Measurements from ENCODE around the gene NAGS.
A peak's percentile ranks its signal among the peaks of the same experiment; 100 is the strongest.
"Not testable (repeated sequence)": the region's sequence is repeated elsewhere in the genome, so short reads cannot be mapped to it uniquely, and the experiment has no call there.

NAGS gene

GRCh38 chr17:43984521-43984920, 19.9 kb upstream of the NAGS start:
- DNase-seq: no peak

- DNase-seq: no peak
These were observed 18.0 kb upstream of the NAGS start for GRCh38 chr17:43986225-43986981.

- DNase-seq: no peak
These were observed 17.0 kb upstream of the NAGS start for GRCh38 chr17:43987131-43988021.

DNA sequence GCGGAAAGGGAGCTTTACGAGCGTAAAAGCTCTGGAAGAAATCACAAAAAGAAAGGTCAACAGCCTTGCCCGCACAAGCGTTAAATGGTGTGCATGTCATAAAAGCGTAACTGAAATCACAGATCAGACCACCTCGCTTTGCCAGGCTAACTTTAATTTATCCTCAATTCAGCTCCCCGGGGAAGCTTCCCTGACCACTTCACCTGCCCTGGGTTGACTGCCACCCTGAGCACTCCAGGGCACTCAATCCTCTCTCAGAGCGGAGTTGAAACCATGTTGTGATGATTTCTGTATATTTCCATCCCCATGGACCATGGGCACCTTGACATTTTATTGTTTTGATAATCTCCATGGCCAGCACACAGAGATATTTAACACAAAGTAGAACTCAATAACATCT, 16.1 kb upstream of the NAGS start:
- DNase-seq: no peak

GRCh38 chr17:43992641-43993040, 11.8 kb upstream of the NAGS start:
- no peak for DNase-seq

GRCh38 chr17:43994272-43995149, 9.9 kb upstream of the NAGS start:
- DNase-seq: no peak

DNA sequence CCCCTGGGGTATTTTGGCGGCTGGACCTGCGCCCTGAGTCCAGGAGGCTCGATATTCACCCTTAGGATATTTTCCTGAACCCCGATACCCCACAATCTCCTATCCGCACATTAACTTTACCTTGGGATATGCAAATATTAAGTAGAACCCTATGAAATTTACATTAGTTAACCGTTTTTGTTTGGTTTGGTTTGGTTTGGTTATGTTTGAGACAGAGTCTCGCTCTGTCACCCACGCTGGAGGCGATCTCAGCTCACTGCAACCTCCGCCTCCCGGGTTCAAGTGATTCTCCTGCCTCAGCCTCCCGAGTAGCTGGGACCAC, 9.3 kb upstream of the NAGS start:
- no peak for DNase-seq

DNA sequence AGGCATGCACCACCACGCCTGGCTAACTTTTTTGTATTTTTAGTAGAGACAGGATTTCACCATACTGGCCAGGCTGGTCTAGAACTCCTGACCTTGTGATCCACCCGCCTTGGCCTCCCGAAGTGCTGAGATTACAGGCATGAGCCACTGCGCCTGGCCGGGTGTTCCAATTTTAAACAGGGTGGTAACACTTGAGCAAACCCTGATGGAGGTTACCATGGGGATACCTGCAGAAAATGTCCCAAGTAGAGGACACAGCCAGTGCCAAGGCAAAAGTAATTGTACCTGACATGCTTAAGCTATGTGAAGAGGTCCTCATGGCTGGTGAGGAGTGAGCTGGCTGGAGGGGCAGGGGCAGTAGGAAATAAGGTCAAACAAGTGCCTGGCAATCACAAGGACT, 7.2 kb upstream of the NAGS start:
- not testable (repeated sequence) for DNase-seq

DNA sequence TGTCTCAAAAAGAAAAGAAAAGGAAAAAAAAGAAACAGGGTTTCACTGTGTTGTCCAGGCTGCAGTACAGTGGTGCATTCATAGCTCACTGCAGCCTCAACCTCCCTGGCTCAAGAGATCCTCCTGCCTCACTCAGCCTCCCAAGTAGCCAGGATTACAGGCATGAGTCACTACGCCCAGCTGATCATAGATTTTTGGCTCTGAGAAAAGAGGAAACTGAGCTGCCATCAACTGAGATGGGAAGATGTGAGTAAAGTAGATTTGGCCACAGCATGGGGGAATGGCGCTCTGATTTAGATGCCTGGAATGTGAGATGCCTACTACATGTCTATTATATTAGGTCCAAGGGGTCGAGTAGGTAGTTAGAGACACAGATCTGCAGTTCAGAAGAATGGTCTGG, 5.9 kb upstream of the NAGS start:
- DNase-seq: no peak

DNA sequence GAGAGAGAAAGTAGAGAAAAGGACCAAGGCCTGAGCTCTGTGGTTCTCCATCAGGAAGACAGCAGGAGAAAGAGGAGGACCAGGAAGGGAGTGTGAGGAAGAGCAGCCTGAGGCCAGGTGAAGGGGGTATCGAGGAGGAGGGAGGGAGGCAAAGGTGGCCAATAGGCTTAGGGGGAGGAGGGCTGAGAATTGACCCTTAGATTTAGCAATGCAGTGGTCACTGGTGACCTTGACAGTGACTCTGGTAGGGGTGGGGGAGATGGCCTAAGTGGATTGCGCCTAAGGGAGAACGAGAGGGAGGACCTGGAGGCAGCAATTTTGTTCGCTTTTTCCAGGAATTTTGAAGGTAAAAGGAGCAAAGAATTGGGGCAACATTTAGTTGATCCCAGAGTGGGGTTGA, 5.4 kb upstream of the NAGS start:
- DNase-seq: no peak

DNA sequence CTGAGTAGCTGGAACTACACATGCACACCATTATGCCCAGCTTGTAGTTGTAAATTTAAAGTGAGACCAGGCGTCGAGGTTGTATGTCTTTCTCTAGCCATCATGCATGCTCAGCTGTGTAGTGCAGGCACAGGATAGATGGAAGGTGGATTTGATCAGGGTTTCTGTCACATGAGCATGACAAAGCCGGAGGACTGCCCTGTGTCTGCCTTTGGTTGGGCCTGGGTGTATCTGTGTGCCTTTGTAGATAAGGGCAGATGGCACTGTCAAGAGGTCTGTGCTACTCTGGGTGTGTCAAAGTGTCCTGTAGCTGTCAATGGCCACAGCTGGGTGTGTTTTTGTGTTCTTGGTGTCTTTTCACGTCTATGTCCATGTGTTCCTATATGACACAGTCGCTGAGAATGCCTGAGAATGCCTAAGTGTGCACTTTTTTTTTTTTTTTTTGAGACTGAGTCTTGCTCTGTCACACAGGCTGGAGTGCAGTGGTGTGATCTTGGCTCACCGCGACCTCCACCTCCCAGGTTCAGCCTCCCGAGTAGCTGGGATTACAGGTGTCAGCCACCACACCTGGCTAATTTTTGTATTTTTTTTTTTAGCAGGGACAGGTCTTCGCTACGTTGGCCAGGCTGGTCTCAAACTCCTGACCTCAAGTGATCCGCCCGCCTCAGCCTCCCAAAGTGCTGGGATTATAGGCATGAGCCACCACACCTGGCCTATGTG, 4.1 kb upstream of the NAGS start:
- no peak for DNase-seq

- DNase-seq: no peak
These were observed 3.5 kb upstream of the NAGS start for GRCh38 chr17:44000871-44001460.

DNA sequence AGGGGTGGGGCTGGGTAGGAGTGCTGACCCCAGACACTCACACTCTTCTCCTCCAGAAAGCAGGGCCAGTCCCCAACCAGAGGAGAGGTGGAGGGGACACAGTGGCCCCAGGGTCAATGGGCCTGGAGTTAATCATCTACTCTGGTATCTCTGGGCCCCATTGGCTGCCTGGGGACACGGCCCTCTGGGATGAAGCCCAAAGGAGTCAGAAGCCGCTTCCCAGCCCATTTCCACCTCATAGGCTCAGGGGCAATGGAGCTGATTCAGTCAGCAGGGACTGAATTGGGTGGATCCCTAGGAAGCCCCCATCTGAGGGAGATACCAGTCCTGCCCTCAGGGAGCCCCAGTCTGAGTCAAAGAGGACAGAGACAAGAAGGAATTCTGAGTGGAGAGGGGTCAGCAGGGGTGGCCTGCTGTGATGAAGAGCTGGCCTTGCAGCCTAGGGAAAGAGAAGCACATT, 2.9 kb upstream of the NAGS start:
- no peak for DNase-seq

GRCh38 chr17:44002141-44002848, 2.1 kb upstream of the NAGS start:
- DNase-seq: no peak

GRCh38 chr17:44004761-44005526, 522 bp downstream of the NAGS start:
- DNase-seq: no peak

GRCh38 chr17:44005527-44006271, 1.3 kb downstream of the NAGS start:
- DNase-seq: no peak

DNA sequence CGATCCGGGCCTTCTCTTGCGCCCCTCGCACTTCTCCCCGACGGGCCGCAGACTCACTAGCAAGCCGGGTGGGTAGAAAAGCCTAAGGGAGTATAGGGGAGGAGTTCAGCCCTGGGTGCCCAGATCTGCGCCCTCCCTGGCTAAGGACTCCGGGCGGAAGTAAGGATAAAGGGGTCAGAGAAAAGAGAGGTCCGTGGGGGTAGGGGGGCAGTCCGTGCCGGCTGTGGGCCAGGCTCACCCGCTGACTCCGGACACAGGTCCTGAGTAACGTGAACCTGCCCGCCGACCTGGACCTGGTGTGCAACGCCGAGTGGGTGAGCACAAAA, 1.8 kb downstream of the NAGS start:
- DNase-seq: no peak

- DNase-seq: peak; percentile 97
These were observed 2.4 kb downstream of the NAGS start for GRCh38 chr17:44006598-44007345.

All from NK-92 treated with Interleukin-12 subunit alpha and Interleukin-12 subunit beta, amount 100 ng/mL, for 24 hours (cell line).